Neuron (in vitro differentiated cells): ENCODE measurements around the gene RNF213.
"Not testable (repeated sequence)": the region's sequence is repeated elsewhere in the genome, so short reads cannot be mapped to it uniquely, and the experiment has no call there.

Source experiments
- H2AFZ ChIP-seq: one replicate; pipeline ENCODE4 v1.6.1; 2013; ENCODE audit warnings: low read depth, mild to moderate bottlenecking, inconsistent platforms, low read length, moderate library complexity
- H3K27me3 ChIP-seq: one replicate; pipeline ENCODE4 v1.6.1; 2013; ENCODE audit warnings: low read length; ENCODE audit not compliant: insufficient read depth
- H3K36me3 ChIP-seq: one replicate; pipeline ENCODE4 v1.6.1; 2013; ENCODE audit warnings: low read length; ENCODE audit not compliant: insufficient read depth
- H3K4me1 ChIP-seq: one replicate; pipeline ENCODE4 v1.6.1; 2013; ENCODE audit warnings: low read length; ENCODE audit not compliant: insufficient read depth
- H3K4me3 ChIP-seq: 2 replicates; pipeline ENCODE4 v1.5.1; 2013; ENCODE audit warnings: mild to moderate bottlenecking, low read length, moderate library complexity
- H3K9me3 ChIP-seq: one replicate; pipeline ENCODE4 v1.6.1; 2013; ENCODE audit warnings: low read length

Gene RNF213

DNA sequence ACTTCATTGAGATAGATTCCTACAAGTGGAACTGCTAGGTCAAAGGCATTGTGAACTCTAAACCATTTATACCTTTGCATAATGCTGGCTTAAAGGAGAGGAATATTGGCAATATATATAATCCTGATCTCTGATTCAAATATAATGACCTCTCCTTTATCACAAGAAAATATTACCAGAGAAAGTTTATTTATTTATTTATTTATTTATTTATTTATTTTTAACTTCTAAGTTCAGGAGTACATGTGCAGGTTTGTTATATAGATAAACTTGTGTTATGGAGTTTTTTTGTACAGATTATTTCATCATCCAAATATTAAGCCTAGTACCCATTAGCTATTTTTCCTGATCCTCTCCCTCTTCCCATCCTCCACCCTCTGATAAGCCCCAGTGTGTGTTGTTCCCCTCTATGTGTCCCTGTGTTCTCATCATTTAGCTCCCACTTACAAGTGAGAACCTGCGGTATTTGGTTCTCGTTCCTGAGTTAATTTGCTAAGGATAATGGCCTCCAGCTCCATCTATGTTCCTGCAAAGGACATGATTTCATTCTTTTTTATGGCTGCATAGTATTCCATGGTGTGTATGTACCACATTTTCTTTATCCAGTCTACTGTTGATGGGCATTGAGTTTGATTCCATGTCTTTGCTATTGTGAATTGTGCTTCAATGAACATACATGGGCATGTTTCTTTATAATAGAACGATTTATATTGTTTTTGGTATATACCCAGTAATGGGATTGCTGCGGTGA, 38.9 kb downstream of the RNF213 start:
- peaks cover 22% of the 10 kb centered on the region for H3K36me3 ChIP-seq

DNA sequence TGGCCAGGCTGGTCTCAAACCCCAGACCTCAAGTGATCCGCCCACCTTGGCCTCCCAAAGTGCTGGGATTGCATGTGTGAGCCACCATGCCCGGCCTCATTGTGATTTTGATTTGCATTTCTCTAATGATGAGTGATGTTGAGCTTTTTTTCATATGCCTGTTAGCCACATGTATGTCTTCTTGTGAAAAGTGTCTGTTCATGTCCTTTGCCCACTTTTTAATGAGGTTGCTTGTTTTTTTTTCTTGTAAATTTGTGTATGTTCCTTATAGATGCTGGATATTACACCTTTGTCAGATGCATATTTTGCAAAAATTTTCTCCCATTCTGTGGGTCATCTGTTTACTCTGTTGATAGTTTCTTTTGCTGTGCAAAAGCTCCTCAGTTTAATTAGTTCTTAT, 40.1 kb downstream of the RNF213 start:
- H3K9me3 ChIP-seq, H2AFZ ChIP-seq, H3K4me1 ChIP-seq, H3K27me3 ChIP-seq, H3K4me3 ChIP-seq: not testable (repeated sequence)
- H3K36me3 ChIP-seq, result peaks cover 18% of the 10 kb centered on the region

More for the DNA sequence above, 38.9 kb downstream of the RNF213 start:
- not testable (repeated sequence) for H3K4me3 ChIP-seq, H3K27me3 ChIP-seq, H3K9me3 ChIP-seq, H2AFZ ChIP-seq, H3K4me1 ChIP-seq

DNA sequence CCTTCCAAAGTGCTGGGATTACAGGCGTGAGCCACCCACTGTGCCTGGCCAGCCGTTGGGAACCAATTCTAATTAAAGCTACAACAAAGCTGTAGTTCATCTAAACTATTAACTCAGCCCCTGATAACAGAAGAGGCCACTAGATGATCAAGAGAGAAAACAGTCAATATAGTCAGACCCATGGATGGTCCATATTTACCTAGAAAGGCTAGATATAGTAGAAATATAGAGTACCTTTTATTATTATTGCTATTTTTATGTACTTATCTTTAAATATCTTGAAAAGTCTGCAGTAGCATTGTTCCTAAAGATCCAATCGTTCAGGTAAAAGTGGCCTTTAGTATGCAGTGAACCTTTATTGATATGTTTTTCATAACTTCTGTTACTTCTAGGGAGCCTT, 43.2 kb downstream of the RNF213 start:
- Histone ChIP-seq H3K4me3 (no peak overlapping the region), H3K36me3 (peaks cover 21% of the 10 kb centered on the region), H3K27me3 (no peaks in the 10 kb centered on the region), H3K9me3 (peaks cover 9% of the 10 kb centered on the region), H3K4me1 (no peaks in the 10 kb centered on the region), H2AFZ (no peak overlapping the region)

DNA sequence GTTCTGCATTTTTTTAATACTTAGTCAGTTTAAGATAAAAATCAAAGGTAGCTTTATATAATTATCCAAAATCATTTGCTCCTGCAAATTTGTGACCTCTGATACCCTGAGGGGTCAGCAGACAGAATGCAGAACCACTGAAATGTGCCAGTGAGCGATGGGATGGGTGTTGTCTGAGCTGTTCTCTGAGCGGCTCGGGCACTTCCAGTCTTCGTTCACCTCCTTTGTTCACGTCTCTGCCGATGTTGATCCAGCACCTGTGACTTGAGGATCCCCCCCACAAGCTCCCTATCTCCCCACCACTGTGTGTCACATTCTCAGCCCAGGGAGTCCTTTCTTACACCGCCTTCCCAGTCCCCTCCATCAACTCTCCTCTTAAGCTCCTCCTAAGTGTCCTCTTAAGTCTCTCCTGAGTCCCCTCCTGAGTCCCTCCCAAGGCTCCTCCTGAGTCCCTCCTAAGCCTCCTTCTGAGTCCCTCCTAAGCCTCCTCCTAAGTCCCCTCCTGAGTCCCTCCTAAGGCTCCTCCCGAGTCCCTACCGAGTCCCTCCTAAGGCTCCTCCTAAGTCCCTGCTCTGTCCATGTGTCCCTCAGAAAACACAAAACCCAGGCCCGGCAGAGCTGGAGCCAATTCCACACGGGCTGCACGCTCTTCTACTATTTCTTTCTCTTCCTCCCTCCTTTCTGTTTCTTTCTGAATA, 47.5 kb downstream of the RNF213 start:
- Histone ChIP-seq H2AFZ (no peak overlapping the region), H3K27me3 (no peaks in the 10 kb centered on the region), H3K9me3 (peaks cover 7% of the 10 kb centered on the region), H3K36me3 (peaks cover 19% of the 10 kb centered on the region), H3K4me3 (no peak overlapping the region), H3K4me1 (no peaks in the 10 kb centered on the region)

DNA sequence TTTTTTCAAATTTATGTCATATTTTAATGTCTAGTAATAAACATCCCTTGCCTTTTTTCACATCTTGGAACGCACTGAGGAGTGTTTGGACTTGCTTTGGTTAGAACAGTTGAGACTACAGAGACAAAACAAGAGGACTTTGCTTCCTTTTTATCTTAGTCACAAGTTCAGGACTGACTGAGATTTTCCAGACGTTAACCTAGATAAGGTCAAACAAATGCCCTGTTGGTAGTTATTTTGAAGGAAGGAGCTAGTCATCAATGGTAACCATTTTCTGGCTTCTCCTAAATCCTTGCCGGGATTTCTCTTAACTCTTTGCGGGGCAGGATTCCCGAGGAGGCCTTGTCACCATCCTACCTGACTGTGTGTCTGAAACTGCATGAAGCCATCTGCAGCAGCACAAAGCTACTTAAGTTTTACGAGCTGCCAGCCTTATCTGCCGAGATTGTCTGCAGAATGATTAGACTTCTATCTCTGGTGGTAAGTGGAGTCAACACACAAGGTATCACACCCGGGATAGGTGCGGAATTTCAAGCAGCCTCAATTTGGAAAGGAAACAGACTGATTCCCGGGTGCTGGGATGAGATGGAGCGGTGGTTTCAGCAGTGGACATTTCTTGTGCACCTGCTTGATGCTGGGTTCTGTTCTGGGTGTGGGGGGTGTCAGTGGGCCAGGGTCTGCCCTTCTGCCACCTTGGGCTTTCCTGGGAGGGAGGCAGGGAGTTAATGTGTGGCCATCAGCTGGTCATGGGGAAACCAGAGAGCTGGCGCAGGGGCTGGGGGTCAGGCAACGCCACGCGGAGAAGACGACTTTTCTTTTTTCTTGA, 48.3 kb downstream of the RNF213 start:
- H3K4me1 ChIP-seq, result no peaks in the 10 kb centered on the region
- peaks cover 19% of the 10 kb centered on the region for H3K36me3 ChIP-seq
- H3K27me3 ChIP-seq, result no peaks in the 10 kb centered on the region
- no peak overlapping the region for H3K4me3 ChIP-seq
- no peak overlapping the region for H2AFZ ChIP-seq
- peaks cover 8% of the 10 kb centered on the region for H3K9me3 ChIP-seq

DNA sequence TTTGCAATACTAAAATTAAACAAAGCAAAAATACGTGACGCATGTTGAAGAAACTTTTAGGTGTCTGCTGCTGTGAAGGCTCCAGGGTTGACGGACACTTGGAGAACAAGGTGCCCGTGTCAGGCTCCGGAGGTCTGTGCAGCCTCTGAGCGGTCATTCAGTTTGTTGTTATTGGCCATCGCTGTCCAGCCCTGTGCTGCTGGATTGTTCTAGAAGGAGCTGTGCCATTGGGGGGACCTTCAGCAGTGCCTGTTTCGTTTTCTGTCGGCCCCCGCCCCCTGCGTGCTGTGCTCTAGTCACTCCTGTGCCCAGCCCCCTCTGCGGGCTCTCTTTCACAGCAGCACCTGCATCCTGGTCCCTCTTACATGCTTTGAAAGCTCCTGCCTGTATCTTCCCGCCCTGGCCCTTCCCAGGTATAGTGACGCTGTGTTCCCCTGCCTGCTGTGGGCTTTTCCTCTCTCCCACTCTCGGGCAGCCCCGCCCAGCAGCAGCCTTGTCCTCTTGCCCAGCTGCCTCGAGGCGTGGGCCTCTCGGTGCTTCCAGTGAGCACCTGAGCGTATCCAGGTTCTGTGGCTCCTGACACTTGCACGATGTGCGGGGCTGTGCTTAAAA, 50.7 kb downstream of the RNF213 start:
- H3K4me1 ChIP-seq, result no peaks in the 10 kb centered on the region
- H3K36me3 ChIP-seq, result peaks cover 14% of the 10 kb centered on the region
- H3K9me3 ChIP-seq, result peaks cover 6% of the 10 kb centered on the region
- no peaks in the 10 kb centered on the region for H3K27me3 ChIP-seq
- H2AFZ ChIP-seq, result no peak overlapping the region
- H3K4me3 ChIP-seq, result no peak overlapping the region

DNA sequence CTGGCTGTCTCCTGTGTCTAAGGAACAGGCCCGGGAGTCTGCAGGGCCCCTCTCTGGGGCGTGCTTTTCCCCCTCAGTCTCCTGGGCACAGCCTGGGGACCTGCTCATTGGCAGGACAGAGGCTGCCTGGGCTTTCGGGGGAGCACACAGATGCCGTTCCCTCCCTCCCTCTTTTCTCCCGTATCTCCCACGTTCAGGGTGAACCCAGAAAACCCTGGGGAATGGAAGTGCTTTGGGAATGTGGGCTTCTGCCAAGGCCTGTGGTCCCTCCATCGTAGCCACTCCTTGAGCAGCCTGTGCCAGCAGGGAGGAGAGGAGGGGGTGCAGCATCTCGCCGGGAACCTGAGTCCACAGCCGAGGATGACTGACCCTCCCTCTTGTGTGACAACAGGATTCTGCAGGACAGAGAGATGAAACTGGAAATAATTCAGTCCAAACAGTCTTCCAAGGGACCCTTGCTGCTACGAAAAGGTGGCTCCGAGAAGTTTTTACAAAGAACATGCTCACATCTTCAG, 52.0 kb downstream of the RNF213 start:
- Histone ChIP-seq H3K27me3 (no peaks in the 10 kb centered on the region), H3K9me3 (peaks cover 12% of the 10 kb centered on the region), H3K36me3 (peaks cover 17% of the 10 kb centered on the region), H2AFZ (no peak overlapping the region), H3K4me1 (no peaks in the 10 kb centered on the region), H3K4me3 (no peak overlapping the region)

DNA sequence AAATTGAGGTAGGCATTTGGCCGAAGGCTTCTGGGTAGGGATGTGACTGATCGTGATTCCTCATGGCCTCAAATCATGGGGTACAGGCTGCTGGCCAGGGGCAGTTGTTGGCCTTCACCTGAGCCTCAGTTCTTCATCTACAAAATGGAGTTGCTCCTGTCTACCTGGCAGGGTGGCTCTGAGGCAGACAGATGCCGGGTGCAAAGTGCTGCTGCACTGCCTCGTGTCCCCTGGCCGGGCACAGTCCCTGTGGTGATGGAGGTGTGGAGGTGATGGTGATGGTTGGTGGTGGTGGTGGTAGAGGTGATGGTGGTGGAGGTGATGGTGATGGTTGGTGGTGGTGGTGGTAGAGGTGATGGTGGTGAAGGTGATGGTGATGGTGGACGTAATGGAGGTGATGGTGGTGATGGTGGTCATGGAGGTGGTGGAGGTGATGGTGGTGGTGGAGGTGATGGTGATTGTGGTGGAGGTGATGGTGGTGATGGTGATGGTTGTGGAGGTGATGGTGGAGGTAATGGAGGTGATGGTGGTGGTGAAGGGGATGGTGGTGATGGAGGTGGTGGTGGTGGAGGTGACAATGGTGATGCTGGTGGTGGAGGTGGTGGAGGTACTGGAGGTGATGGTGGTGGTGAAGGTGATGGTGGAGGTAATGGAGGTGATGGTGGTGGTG, 52.6 kb downstream of the RNF213 start:
- no peak overlapping the region for H3K4me3 ChIP-seq
- H3K9me3 ChIP-seq, result peaks cover 14% of the 10 kb centered on the region
- no peaks in the 10 kb centered on the region for H3K4me1 ChIP-seq
- H3K27me3 ChIP-seq, result no peaks in the 10 kb centered on the region
- H3K36me3 ChIP-seq, result peaks cover 13% of the 10 kb centered on the region
- no peak overlapping the region for H2AFZ ChIP-seq

DNA sequence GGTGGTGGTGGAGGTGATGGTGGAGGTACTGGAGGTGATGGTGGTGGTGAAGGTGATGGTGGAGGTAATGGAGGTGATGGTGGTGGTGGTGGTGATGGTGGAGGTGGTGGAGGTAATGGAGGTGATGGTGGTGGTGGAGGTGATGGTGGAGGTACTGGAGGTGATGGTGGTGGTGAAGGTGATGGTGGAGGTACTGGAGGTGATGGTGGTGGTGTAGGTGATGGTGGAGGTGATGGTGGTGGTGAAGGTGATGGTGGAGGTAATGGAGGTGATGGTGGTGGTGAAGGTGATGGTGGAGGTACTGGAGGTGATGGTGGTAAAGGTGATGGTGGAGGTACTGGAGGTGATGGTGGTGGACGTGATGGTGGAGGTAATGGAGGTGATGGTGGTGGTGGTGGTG, 53.3 kb downstream of the RNF213 start:
- Histone ChIP-seq H3K9me3 (peaks cover 14% of the 10 kb centered on the region), H3K36me3 (peaks cover 14% of the 10 kb centered on the region)
- not testable (repeated sequence) for H2AFZ ChIP-seq, H3K27me3 ChIP-seq, H3K4me3 ChIP-seq, H3K4me1 ChIP-seq

DNA sequence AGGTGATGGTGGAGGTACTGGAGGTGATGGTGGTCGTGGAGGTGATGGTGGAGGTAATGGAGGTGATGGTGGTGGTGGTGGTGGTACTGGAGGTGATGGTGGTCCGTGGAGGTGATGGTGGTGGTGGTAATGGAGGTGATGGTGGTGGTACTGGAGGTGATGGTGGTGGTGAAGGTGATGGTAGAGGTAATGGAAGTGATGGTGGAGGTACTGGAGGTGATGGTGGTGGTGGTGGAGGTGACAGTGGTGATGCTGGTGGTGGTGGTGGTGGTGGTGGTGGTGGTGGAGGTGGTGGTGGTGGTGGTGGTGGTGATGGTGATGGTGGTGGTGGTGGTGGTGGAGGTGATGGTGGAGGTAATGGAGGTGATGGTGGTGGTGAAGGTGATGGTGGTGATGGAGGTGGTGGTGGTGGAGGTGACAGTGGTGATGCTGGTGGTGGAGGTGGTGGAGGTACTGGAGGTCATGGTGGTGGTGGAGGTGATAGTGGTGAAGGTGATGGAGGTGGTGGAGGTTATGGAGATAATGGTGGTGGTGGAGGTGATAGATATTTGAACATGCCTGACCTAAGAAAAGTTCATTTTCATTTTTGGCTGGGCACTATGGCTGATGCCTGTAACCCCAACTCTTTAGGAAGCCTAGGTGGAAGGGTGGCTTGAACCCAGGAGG, 55.0 kb downstream of the RNF213 start:
- H3K4me3 ChIP-seq, result no peak overlapping the region
- H2AFZ ChIP-seq, result no peak overlapping the region
- no peaks in the 10 kb centered on the region for H3K4me1 ChIP-seq
- peaks cover 16% of the 10 kb centered on the region for H3K36me3 ChIP-seq
- H3K9me3 ChIP-seq, result peaks cover 16% of the 10 kb centered on the region
- H3K27me3 ChIP-seq, result no peaks in the 10 kb centered on the region

DNA sequence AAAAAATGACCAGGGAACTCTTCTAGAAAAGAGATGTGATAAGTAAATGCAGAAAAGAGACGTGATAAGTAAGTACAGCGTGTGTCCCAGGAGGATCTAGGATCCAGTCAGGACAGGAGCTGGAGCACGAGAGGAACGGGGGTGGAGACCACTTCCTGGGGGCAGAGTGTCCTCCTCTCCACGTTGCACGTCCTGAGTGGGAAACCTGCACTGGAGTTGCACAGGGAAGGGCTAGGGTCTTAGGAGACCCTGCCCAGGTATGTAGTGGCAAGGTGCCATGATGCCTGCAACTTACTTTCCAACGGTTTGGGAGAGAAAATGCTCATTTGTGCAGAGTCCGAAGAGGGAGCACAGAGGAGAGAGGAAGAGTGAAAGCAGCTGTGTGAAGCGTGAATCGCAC, 55.8 kb downstream of the RNF213 start:
- no peaks in the 10 kb centered on the region for H3K4me1 ChIP-seq
- H3K4me3 ChIP-seq, result no peak overlapping the region
- H3K9me3 ChIP-seq, result peaks cover 16% of the 10 kb centered on the region
- peaks cover 18% of the 10 kb centered on the region for H3K36me3 ChIP-seq
- no peaks in the 10 kb centered on the region for H3K27me3 ChIP-seq
- no peak overlapping the region for H2AFZ ChIP-seq
